ENCODE results near the gene NABP2. TPM values are rescaled to one million over a fixed set of nuclear protein-coding genes. Genes with fewer than 3 reads are reported as not detected.

NABP2 gene
- total RNA-seq, 2 experiments from 2014 or later = 103 to 106 TPM

- ChIA-PET CTCF (interaction anchor here (1.3 kb wide), 1 partner anchor 42 kb away, joined by 3 read pairs; the partner anchor contains the start of gene SMARCC2), POLR2A (no interaction called here)
Measured at GRCh38 chr12:56231184-56231582, 7.0 kb downstream of the NABP2 start.

GRCh38 chr12:56234746-56235436 is 10.7 kb downstream of the NABP2 start:
- ChIA-PET POLR2A (no interaction called here), CTCF (no interaction called here)

DNA sequence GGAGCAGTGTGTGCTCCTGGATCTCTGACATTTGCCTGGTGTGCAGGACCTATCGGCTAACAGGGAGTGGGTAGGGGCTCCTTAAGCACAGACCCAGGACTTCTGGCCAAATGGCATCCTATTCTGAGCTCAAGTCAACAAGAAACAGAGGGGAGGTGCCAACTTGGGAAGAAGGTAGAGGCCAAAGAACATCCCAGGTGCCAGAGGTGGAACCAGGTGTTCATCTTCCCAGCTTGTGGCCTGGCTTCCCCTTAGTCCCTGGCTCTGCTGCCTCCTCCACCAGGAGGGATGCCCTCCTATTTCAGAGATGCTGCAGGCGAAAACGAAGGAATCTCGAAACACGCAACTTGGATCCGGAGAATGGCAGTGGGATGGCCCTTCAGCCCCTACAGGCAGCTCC is 11.9 kb downstream of the NABP2 start:
- ChIA-PET POLR2A (interaction anchor here (0.6 kb wide), 1 partner anchor 193 kb away, joined by 4 read pairs; no protein-coding TSS in a partner anchor), CTCF (interaction anchor here (0.5 to 1.2 kb wide), 2 partner anchors 15 to 46 kb away, joined by 3 to 5 read pairs; partner anchors contain the start of gene SMARCC2)

DNA sequence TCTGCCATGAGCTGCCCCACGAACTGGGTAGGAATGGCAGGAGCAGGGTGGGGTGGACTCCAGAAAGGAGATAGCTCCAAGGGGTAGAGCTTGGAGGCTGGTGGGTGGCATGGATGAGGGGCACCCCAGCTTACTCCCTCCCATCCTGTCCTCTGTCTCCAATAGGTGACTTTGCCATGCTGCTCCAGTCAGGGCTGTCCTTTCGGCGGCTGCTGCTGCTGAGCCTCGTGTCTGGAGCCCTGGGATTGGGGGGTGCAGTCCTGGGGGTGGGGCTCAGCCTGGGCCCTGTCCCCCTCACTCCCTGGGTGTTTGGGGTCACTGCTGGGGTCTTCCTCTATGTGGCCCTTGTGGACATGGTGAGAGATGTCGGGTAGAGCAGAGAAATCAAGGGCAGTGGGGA is 12.8 kb downstream of the NABP2 start:
- ChIA-PET POLR2A (interaction anchor here (0.6 to 1.2 kb wide), 2 partner anchors 15 to 192 kb away, joined by 3 to 4 read pairs; partner anchors contain the start of gene RNF41), CTCF (no interaction called here)

- CTCF ChIA-PET = interaction anchor here (0.6 kb wide), 1 partner anchor 275 kb away, joined by 3 read pairs; no protein-coding TSS in a partner anchor
- POLR2A ChIA-PET = interaction anchor here (1.2 kb wide), 1 partner anchor 16 kb away, joined by 3 read pairs; the partner anchor contains the start of gene RNF41
Measured at GRCh38 chr12:56237552-56237951, 13.4 kb downstream of the NABP2 start.

GRCh38 chr12:56241424-56242303 is 17.5 kb downstream of the NABP2 start:
- ChIA-PET POLR2A (no interaction called here), CTCF (no interaction called here)

- CTCF ChIA-PET = no interaction called here
- POLR2A ChIA-PET = no interaction called here
Measured at GRCh38 chr12:56242986-56243385, 18.8 kb downstream of the NABP2 start.

DNA sequence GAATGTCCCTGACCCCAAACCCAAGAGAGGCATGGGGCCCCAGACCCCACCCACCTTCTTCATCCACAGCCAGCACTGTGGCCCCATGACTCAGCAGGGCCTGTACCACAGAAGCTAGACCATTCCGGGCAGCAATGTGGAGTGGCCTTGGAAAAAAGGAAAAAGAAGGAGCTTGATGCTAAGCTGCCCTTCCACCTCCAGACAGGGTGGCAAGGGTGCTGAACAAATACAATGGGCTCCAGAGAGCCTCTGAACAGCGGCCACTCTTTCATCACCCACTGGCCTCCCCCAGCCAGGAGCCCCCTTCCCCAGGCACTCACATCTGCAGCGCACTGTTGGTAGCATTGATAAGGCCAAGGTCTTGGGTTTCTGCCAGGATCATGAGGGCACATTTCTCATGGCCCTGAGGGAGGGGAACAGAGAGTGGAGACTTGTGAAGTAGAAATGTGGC is 19.6 kb downstream of the NABP2 start:
- ChIA-PET POLR2A (no interaction called here), CTCF (no interaction called here)

- ChIA-PET POLR2A (no interaction called here), CTCF (interaction anchor here (0.9 kb wide), 1 partner anchor 14 kb away, joined by 3 read pairs; the partner anchor contains the start of gene ANKRD52)
Measured at GRCh38 chr12:56244494-56244893, 20.4 kb downstream of the NABP2 start.

GRCh38 chr12:56247923-56248322 is 23.8 kb downstream of the NABP2 start:
- POLR2A ChIA-PET = no interaction called here

GRCh38 chr12:56248711-56249110 is 24.6 kb downstream of the NABP2 start:
- ChIA-PET POLR2A (interaction anchor here (0.8 kb wide), 1 partner anchor 260 kb away, joined by 5 read pairs; no protein-coding TSS in a partner anchor), CTCF (interaction anchor here (0.6 kb wide), 1 partner anchor 35 kb away, joined by 4 read pairs; no protein-coding TSS in a partner anchor)

More at GRCh38 chr12:56247923-56248322, 23.8 kb downstream of the NABP2 start:
- CTCF ChIA-PET = interaction anchor here (1.7 kb wide), 1 partner anchor 26 kb away, joined by 6 read pairs; the partner anchor contains the start of gene RNF41

- CTCF ChIA-PET = interaction anchor here (1.1 kb wide), 1 partner anchor 30 kb away, joined by 3 read pairs; no protein-coding TSS in a partner anchor
- POLR2A ChIA-PET = no interaction called here
Measured at GRCh38 chr12:56252649-56253048, 28.5 kb downstream of the NABP2 start.

- POLR2A ChIA-PET = no interaction called here
- CTCF ChIA-PET = interaction anchor here (1.1 kb wide), 1 partner anchor 31 kb away, joined by 3 read pairs; no protein-coding TSS in a partner anchor
Measured at GRCh38 chr12:56253091-56253490, 28.9 kb downstream of the NABP2 start.

GRCh38 chr12:56255671-56256070 is 31.5 kb downstream of the NABP2 start:
- ChIA-PET CTCF (interaction anchor here (1.5 to 2.1 kb wide), 2 partner anchors 12 to 66 kb away, joined by 3 to 8 read pairs; partner anchors contain the start of gene SMARCC2), POLR2A (no interaction called here)

DNA sequence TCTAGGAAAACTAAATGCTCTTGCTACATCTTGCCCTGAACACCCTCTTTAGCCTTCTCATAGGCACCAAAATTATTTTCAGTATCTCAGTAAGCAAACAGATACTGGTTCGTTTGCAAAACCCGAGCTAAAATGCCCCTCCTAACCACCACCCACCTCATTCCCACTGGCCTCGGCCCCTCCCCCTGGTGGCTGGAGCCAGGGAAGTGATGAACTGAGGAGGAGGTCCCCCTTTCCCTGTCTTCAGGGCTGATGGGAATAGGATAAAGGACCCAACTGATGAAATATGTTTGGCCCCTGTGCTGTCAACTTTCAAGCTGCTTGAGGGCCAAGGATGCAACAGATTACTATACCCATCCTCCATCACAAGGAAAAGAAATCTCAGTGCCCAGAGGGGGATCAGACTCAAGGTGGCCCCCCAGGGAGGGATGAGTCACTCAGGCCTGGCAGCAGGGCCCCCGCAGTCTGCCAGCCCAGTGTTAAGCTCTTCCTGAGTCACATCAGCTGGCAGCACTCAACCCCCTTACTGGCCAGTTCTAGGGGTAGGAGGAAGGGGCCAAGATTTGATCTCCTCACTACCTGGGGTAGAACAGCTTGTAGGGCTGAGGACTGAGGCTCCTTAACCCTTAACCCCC is 32.3 kb downstream of the NABP2 start:
- CTCF ChIA-PET = interaction anchor here (0.5 to 2.1 kb wide), 8 partner anchors 10 to 208 kb away, joined by 3 to 8 read pairs (median 4); partner anchors contain the start of genes COQ10A and SMARCC2
- POLR2A ChIA-PET = no interaction called here

GRCh38 chr12:56257071-56257470 is 32.9 kb downstream of the NABP2 start:
- CTCF ChIA-PET = interaction anchor here (0.5 to 2.1 kb wide), 10 partner anchors 9 to 207 kb away, joined by 3 to 8 read pairs (median 4); partner anchors contain the start of genes COQ10A and SMARCC2
- POLR2A ChIA-PET = no interaction called here

GRCh38 chr12:56257491-56258067 is 33.4 kb downstream of the NABP2 start:
- CTCF ChIA-PET = interaction anchor here (0.6 to 1.9 kb wide), 19 partner anchors 9 to 207 kb away, joined by 3 to 10 read pairs (median 4); partner anchors contain the start of genes COQ10A, RNF41, SMARCC2 and ZC3H10
- POLR2A ChIA-PET = interaction anchor here (1.2 to 1.4 kb wide), 2 partner anchors 9 to 36 kb away, joined by 4 to 8 read pairs; partner anchors contain the start of genes COQ10A and RNF41
